Neural cell (in vitro differentiated cells): ENCODE measurements around the gene RDX. TPM values are rescaled to one million over a fixed set of nuclear protein-coding genes. Genes with fewer than 3 reads are reported as not detected.

ENCODE experiments used
- H2AFZ ChIP-seq: fragments of 200-600, 300-800 bp; sonication (generic), shearing (Covaris generic); 2 replicates; pipeline ENCODE4 v1.6.0; 2014; ENCODE audit warnings: low read depth, mild to moderate bottlenecking, antibody characterized with exemption, low read length, moderate library complexity
- H3F3A ChIP-seq: fragments of 200-600 bp; shearing (Covaris generic); 2 replicates; pipeline ENCODE4 v1.6.1; 2016; ENCODE audit warnings: mild to moderate bottlenecking, moderate library complexity, mixed read lengths, antibody characterized with exemption, low read length; ENCODE audit not compliant: insufficient read depth, poor library complexity, severe bottlenecking
- H3K27ac ChIP-seq: fragments of 200-600, 300-800 bp; sonication (generic), shearing (Covaris generic); 2 replicates; pipeline ENCODE4 v1.5.1; 2014; ENCODE audit warnings: mild to moderate bottlenecking, low read length, moderate library complexity
- H3K27me3 ChIP-seq: fragments of 300-800, 200-600 bp; sonication (generic), shearing (Covaris generic); 2 replicates; pipeline ENCODE4 v1.6.0; 2014; ENCODE audit warnings: mild to moderate bottlenecking, low read depth, low read length, moderate library complexity; ENCODE audit not compliant: insufficient read depth
- H3K36me3 ChIP-seq: fragments of 300-800, 200-600 bp; sonication (generic), shearing (Covaris generic); 2 replicates; pipeline ENCODE4 v1.5.1; 2014; ENCODE audit warnings: mild to moderate bottlenecking, antibody characterized with exemption, low read length, moderate library complexity; ENCODE audit not compliant: insufficient read depth
- H3K4me2 ChIP-seq: fragments of 300-800, 200-600 bp; sonication (generic), shearing (Covaris generic); 2 replicates; pipeline ENCODE4 v1.6.0; 2014; ENCODE audit warnings: mild to moderate bottlenecking, low read length
- H3K4me3 ChIP-seq: fragments of 300-800, 200-600 bp; sonication (generic), shearing (Covaris generic); 2 replicates; pipeline ENCODE4 v1.5.1; 2014; ENCODE audit warnings: mild to moderate bottlenecking, low read length, moderate library complexity
- H3K79me2 ChIP-seq: fragments of 200-600 bp; shearing (Covaris generic); replicated peaks from 2 replicates; pipeline ENCODE4 v1.6.0; 2014; ENCODE audit warnings: mild to moderate bottlenecking, low read length, moderate library complexity; ENCODE audit not compliant: insufficient read depth
- H3K9ac ChIP-seq: fragments of 300-800, 200-600 bp; sonication (generic), shearing (Covaris generic); 2 replicates; pipeline ENCODE4 v1.6.1; 2016; ENCODE audit warnings: mild to moderate bottlenecking, low read length, mixed read lengths
- H3K9me2 ChIP-seq: fragments of 200-600 bp; shearing (Covaris generic); 2 replicates; pipeline ENCODE4 v1.6.1; 2016; ENCODE audit warnings: mild to moderate bottlenecking, low read length, mixed read lengths; ENCODE audit not compliant: insufficient read depth
- H3K9me3 ChIP-seq: fragments of 200-600, 300-800 bp; sonication (generic), shearing (Covaris generic); 2 replicates; pipeline ENCODE4 v1.6.1; 2016; ENCODE audit warnings: mild to moderate bottlenecking, mixed run types, low read length, moderate library complexity, mixed read lengths
- H4K20me1 ChIP-seq: fragments of 200-600 bp; shearing (Covaris generic); 2 replicates; pipeline ENCODE4 v1.6.1; 2016; ENCODE audit warnings: mild to moderate bottlenecking, mixed run types; ENCODE audit not compliant: insufficient read depth
- CTCF ChIP-seq: fragments of 450-650 bp; IDR thresholded peaks from 2 replicates; pipeline ENCODE4 v1.5.1; 2014; ENCODE audit warnings: antibody characterized with exemption, mild to moderate bottlenecking, moderate library complexity; ENCODE audit not compliant: poor library complexity, severe bottlenecking
- EP300 ChIP-seq: fragments of 450-650 bp; conservative IDR thresholded peaks from 2 replicates; pipeline ENCODE4 v1.6.1; 2014; ENCODE audit warnings: antibody characterized with exemption, mild to moderate bottlenecking, moderate library complexity; ENCODE audit not compliant: poor library complexity, severe bottlenecking
- EZH2 ChIP-seq: fragments of 200-600, 300-800 bp; shearing (Covaris generic), sonication (generic); IDR thresholded peaks from 2 replicates; pipeline ENCODE4 v1.6.1; 2014; ENCODE audit warnings: antibody characterized with exemption, low read length, borderline replicate concordance, mild to moderate bottlenecking; ENCODE audit not compliant: insufficient read depth, poor library complexity, severe bottlenecking
- MXI1 ChIP-seq: fragments of 450-650 bp; conservative IDR thresholded peaks from 2 replicates; pipeline ENCODE4 v1.6.1; 2014; ENCODE audit warnings: antibody characterized with exemption, mild to moderate bottlenecking; ENCODE audit not compliant: poor library complexity, severe bottlenecking
- POLR2AphosphoS5 ChIP-seq: IDR thresholded peaks from 2 replicates; pipeline ENCODE4 v1.6.1; 2012
- RAD21 ChIP-seq: fragments of 450-650 bp; conservative IDR thresholded peaks from 2 replicates; pipeline ENCODE4 v1.6.1; 2014; ENCODE audit warnings: antibody characterized with exemption, mild to moderate bottlenecking, moderate library complexity
- REST ChIP-seq: IDR thresholded peaks from 2 replicates; pipeline ENCODE4 v1.6.1; 2012; ENCODE audit warnings: borderline replicate concordance
- SMC3 ChIP-seq: fragments of 450-650 bp; conservative IDR thresholded peaks from 2 replicates; pipeline ENCODE4 v1.6.1; 2014; ENCODE audit warnings: antibody characterized with exemption, mild to moderate bottlenecking, moderate library complexity; ENCODE audit not compliant: poor library complexity
- TAF1 ChIP-seq: IDR thresholded peaks from 2 replicates; pipeline ENCODE4 v1.6.1; 2012; ENCODE audit warnings: low read depth
- polyA plus RNA-seq: library from polyadenylated mRNA; depleted of rRNA; stranded (reverse); fragments of >200 nt; gene quantifications from 2 replicates; pipeline ENCODE4 v1.2.3, GENCODE V29; 2014

RDX gene
- polyA plus RNA-seq, 1 donor from 2014 or later, result 39.0 TPM

- no peaks in the 10 kb centered on the region for H3F3A ChIP-seq
- no peaks in the 10 kb centered on the region for H3K36me3 ChIP-seq
- no peaks in the 10 kb centered on the region for H3K27me3 ChIP-seq
- no peak overlapping the region for H2AFZ ChIP-seq
- H3K79me2 ChIP-seq, result peaks cover 16% of the 10 kb centered on the region
- no peak overlapping the region for H3K27ac ChIP-seq
- H4K20me1 ChIP-seq, result no peaks in the 10 kb centered on the region
- no peak overlapping the region for H3K4me2 ChIP-seq
- H3K9me2 ChIP-seq, result no peaks in the 10 kb centered on the region
- H3K9me3 ChIP-seq, result no peaks in the 10 kb centered on the region
- no peak overlapping the region for H3K9ac ChIP-seq
- no peak overlapping the region for H3K4me3 ChIP-seq
- TF ChIP-seq CTCF (no peak), SMC3 (no peak), RAD21 (no peak), EZH2 (no peak), MXI1 (no peak), EP300 (no peak), TAF1 (no peak), REST (no peak), POLR2AphosphoS5 (no peak)
Observed at GRCh38 chr11:110299006-110299785, 2.8 kb upstream of the RDX start.

GRCh38 chr11:110298301-110298765 is 1.9 kb upstream of the RDX start:
- no peak overlapping the region for H3K27ac ChIP-seq
- no peak overlapping the region for H3K4me2 ChIP-seq
- TF ChIP-seq MXI1 (no peak), SMC3 (no peak), CTCF (no peak), REST (no peak), EP300 (no peak), POLR2AphosphoS5 (no peak), RAD21 (no peak), EZH2 (no peak), TAF1 (no peak)

More at GRCh38 chr11:110298301-110298765, 1.9 kb upstream of the RDX start:
- Histone ChIP-seq H3K79me2 (peaks cover 24% of the 10 kb centered on the region), H3K9ac (no peak overlapping the region), H2AFZ (no peak overlapping the region), H3K9me3 (no peaks in the 10 kb centered on the region), H3K36me3 (no peaks in the 10 kb centered on the region), H3K9me2 (no peaks in the 10 kb centered on the region), H3K27me3 (no peaks in the 10 kb centered on the region), H4K20me1 (no peaks in the 10 kb centered on the region), H3K4me3 (no peak overlapping the region), H3F3A (no peaks in the 10 kb centered on the region)
